Measurements from ENCODE around the gene MCTP1. TPM values are rescaled to one million over a fixed set of nuclear protein-coding genes. Genes with fewer than 3 reads are reported as not detected.

Gene MCTP1
- total RNA-seq, 4 donors from 2014 or later = 3.3 to 31.4 (median 13.4) TPM

DNA sequence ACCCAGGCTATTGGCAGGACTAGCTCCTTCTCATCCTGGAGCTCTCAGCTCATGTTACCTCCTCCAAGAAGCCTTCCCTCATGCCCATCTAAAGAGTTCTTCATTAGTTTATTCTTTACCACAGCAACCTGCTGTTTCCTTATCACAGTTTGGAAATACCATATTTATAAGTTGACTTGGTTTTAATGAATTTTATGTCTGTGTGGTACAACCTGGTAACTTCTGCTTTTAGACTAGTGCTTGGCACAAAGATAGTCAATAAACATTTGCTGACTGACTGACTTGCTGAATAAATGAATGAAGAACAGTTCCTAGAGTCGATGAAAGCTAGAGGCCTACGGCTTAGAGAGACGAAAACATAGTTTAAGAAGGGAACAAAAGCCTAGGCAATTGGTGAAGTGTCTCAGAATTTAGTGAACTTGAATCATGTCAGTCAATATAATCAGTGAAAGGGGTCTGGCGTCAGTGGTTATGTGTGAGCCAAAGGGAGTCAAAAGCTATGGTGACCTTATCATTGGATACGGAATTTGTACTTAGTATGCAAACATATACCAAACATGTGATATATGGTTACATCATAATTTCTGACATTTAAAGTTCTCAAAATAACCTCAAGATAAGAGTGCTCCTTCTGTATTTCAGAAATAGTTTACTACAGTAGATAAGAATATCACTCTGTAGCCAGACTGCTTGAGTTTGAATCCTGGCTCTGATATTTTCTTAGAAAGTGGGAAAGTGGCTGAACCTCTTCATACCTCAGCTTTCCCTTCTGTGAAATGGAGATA is 239.5 kb downstream of the MCTP1 start:
- Histone ChIP-seq H3K4me1 (peaks cover 0 to 10% (median 0%) of the 10 kb centered on the region in 4 donors), H3K27ac (no peak overlapping the region), H3K4me3 (no peak overlapping the region), H3K27me3 (no peaks in the 10 kb centered on the region), H3K9me3 (no peaks in the 10 kb centered on the region), H3K36me3 (no peaks in the 10 kb centered on the region)
- 79 to 80% methylated on average over 4 to 5 of the region's 5 CpGs for WGBS, 2 donors (ENCODE audit: low coverage in 1 of 2)
- intact Hi-C loops (cut with DNase I; ENCODE audit: low total_unique reads) (no loop called here), in situ Hi-C loops (cut with MboI; ENCODE audit: low pct_ligation_motif_present in 1 of 4, low pct_unique_long_range_greater_than_20kb in 1 of 4, low sequenced_read_pairs in 3 of 4) (no loop called here)
- TF ChIP-seq POLR2A (IDR thresholded peaks at IDR 0.05) (no peak), EP300 (IDR thresholded peaks at IDR 0.05; ENCODE audit: low read depth) (no peak), POLR2AphosphoS5 (IDR thresholded peaks at IDR 0.05) (no peak)
- TF ChIP-seq, protein P1, sequence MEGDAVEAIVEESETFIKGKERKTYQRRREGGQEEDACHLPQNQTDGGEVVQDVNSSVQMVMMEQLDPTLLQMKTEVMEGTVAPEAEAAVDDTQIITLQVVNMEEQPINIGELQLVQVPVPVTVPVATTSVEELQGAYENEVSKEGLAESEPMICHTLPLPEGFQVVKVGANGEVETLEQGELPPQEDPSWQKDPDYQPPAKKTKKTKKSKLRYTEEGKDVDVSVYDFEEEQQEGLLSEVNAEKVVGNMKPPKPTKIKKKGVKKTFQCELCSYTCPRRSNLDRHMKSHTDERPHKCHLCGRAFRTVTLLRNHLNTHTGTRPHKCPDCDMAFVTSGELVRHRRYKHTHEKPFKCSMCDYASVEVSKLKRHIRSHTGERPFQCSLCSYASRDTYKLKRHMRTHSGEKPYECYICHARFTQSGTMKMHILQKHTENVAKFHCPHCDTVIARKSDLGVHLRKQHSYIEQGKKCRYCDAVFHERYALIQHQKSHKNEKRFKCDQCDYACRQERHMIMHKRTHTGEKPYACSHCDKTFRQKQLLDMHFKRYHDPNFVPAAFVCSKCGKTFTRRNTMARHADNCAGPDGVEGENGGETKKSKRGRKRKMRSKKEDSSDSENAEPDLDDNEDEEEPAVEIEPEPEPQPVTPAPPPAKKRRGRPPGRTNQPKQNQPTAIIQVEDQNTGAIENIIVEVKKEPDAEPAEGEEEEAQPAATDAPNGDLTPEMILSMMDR (IDR thresholded peaks at IDR 0.05) = no peak
- DNase-seq = no peak

DNA sequence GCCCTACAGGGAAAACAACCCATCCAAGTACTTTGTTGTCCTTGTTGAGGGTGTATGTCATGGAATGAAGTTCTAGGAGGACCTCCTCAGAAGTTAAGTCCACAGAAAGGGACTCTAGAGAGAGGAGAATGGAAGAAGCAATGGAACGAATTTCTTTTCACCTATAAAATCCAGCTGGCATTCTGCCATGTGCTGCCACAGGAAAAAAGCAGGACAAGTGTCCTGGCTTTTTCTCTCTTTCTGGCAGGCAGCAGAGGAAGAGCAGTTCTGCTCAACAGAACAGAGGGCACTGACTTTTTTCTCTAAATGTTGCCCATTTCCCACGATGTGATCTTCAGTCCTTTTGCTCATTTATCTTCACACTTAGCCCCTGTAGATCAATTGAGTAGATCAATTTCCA is 240.8 kb downstream of the MCTP1 start:
- 29 to 48% methylated on average over 2 of the region's 2 CpGs for WGBS, 2 donors (ENCODE audit: low coverage in 1 of 2)
- TF ChIP-seq, protein P1 (IDR thresholded peaks at IDR 0.05) = no peak
- no peak for TF ChIP-seq EP300 (IDR thresholded peaks at IDR 0.05; ENCODE audit: low read depth)
- TF ChIP-seq POLR2AphosphoS5 (IDR thresholded peaks at IDR 0.05) = no peak
- no peak for TF ChIP-seq POLR2A (IDR thresholded peaks at IDR 0.05)
- peaks cover 0 to 10% (median 0%) of the 10 kb centered on the region in 4 donors for H3K4me1 ChIP-seq

DNA sequence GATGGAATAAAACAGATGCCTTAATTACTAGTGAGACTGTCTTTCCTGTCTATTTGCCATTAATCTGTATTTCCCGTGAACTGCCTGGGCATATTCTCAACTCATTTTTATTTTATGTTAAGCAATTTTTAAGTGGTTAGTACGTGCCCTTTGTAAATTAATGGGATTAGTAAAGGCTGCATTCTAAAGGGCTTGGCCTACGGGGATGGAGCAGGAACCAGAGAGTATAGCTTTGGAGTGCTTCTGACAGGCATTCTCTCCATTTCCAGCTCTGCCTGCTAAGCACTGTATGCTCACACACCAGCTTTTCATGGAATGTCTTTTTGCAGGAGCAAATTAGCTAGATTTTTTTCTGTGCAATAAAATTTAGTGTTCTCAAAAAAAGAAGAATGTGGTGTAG is 241.2 kb downstream of the MCTP1 start:
- Histone ChIP-seq H3K27ac (no peak overlapping the region), H3K4me1 (peaks cover 0 to 10% (median 0%) of the 10 kb centered on the region in 4 donors), H3K9me3 (no peaks in the 10 kb centered on the region), H3K27me3 (no peaks in the 10 kb centered on the region), H3K4me3 (no peak overlapping the region), H3K36me3 (no peaks in the 10 kb centered on the region)
- WGBS, 2 donors (ENCODE audit: low coverage in 1 of 2) = 56 to 58% methylated on average over 3 of the region's 3 CpGs
- in situ Hi-C loops (cut with MboI; ENCODE audit: low pct_ligation_motif_present in 1 of 4, low pct_unique_long_range_greater_than_20kb in 1 of 4, low sequenced_read_pairs in 3 of 4) (no loop called here), intact Hi-C loops (cut with DNase I; ENCODE audit: low total_unique reads) (no loop called here)
- DNase-seq = no peak
- TF ChIP-seq POLR2AphosphoS5 (IDR thresholded peaks at IDR 0.05) = no peak
- no peak for TF ChIP-seq EP300 (IDR thresholded peaks at IDR 0.05; ENCODE audit: low read depth)
- TF ChIP-seq, protein P1 (IDR thresholded peaks at IDR 0.05) = no peak
- TF ChIP-seq POLR2A (IDR thresholded peaks at IDR 0.05) = no peak

More for the DNA sequence above, 240.8 kb downstream of the MCTP1 start:
- no peak overlapping the region for H3K4me3 ChIP-seq
- H3K36me3 ChIP-seq = no peaks in the 10 kb centered on the region
- in situ Hi-C loops (cut with MboI; ENCODE audit: low pct_ligation_motif_present in 1 of 4, low pct_unique_long_range_greater_than_20kb in 1 of 4, low sequenced_read_pairs in 3 of 4) (no loop called here), intact Hi-C loops (cut with DNase I; ENCODE audit: low total_unique reads) (no loop called here)
- no peak overlapping the region for H3K27ac ChIP-seq
- no peaks in the 10 kb centered on the region for H3K9me3 ChIP-seq
- no peak for DNase-seq
- H3K27me3 ChIP-seq = no peaks in the 10 kb centered on the region

GRCh38 chr5:95043234-95043633 is 241.7 kb downstream of the MCTP1 start:
- in situ Hi-C loops (cut with MboI; ENCODE audit: low pct_ligation_motif_present in 1 of 4, low pct_unique_long_range_greater_than_20kb in 1 of 4, low sequenced_read_pairs in 3 of 4) = no loop called here
- H3K4me1 ChIP-seq = peaks cover 0 to 10% (median 0%) of the 10 kb centered on the region in 4 donors
- TF ChIP-seq, protein P1 (IDR thresholded peaks at IDR 0.05) = no peak
- TF ChIP-seq EP300 (IDR thresholded peaks at IDR 0.05; ENCODE audit: low read depth) (no peak), POLR2AphosphoS5 (IDR thresholded peaks at IDR 0.05) (no peak), POLR2A (IDR thresholded peaks at IDR 0.05) (no peak)
- no peak overlapping the region for H3K4me3 ChIP-seq
- no peaks in the 10 kb centered on the region for H3K36me3 ChIP-seq
- H3K27me3 ChIP-seq = no peaks in the 10 kb centered on the region
- no peaks in the 10 kb centered on the region for H3K9me3 ChIP-seq
- intact Hi-C loops (cut with DNase I; ENCODE audit: low total_unique reads) = no loop called here
- DNase-seq = no peak
- no peak overlapping the region for H3K27ac ChIP-seq

Measured in transverse colon (tissue), 4 donors.